CD4-positive, alpha-beta T cell (primary cell): Measurements from ENCODE around the gene SRR. TPM values are rescaled to one million over a fixed set of nuclear protein-coding genes. Genes with fewer than 3 reads are reported as not detected.

Source experiments
- ATAC-seq: fragments of 200-7000 bp; cut with Tn5 transposase; one replicate; pipeline ENCODE4 v1.10.0; 2022; ENCODE audit warnings: mild to moderate bottlenecking; ENCODE audit not compliant: poor library complexity
- CTCF ChIA-PET: fragments of 350-600 bp; sonication (Branson Sonifier 250); formaldehyde crosslinking; loops from one replicate; lab custom pipeline; 2021; ENCODE audit warnings: antibody characterized with exemption, inconsistent platforms; lab: Charles Lee
- POLR2A ChIA-PET: fragments of 350-600 bp; sonication (Branson Sonifier 250); formaldehyde crosslinking; loops from one replicate; lab custom pipeline; 2021; ENCODE audit warnings: antibody characterized with exemption, inconsistent platforms; lab: Charles Lee
- DNase-seq, 14 experiments: peaks; one replicate each; pipeline ENCODE4 v3.0.0-alpha.2; 2013 to 2020; ENCODE audit warnings: mixed read lengths in 2 of 14
- H3K27ac ChIP-seq, 2 donors: one replicate each; pipeline versions ENCODE4 v1.5.1 to v1.7.0; 2013; ENCODE audit warnings: low read length in 2 of 2, low read depth in 1 of 2, mild to moderate bottlenecking in 1 of 2
- H3K27me3 ChIP-seq, 2 experiments: 1 replicate in 1 of 2; 2 replicates in 1 of 2; pipeline versions ENCODE4 v1.6.1 to v1.7.0; 2013; ENCODE audit warnings: low read length in 2 of 2, control low read depth in 1 of 2, mild to moderate bottlenecking in 1 of 2, moderate library complexity in 1 of 2; ENCODE audit not compliant: insufficient read depth in 2 of 2, control insufficient read depth in 1 of 2
- H3K36me3 ChIP-seq: one replicate; pipeline ENCODE4 v1.6.1; 2013; ENCODE audit warnings: low read length, control low read depth; ENCODE audit not compliant: insufficient read depth
- H3K4me1 ChIP-seq: one replicate; pipeline ENCODE4 v1.6.1; 2013; ENCODE audit warnings: low read length, control low read depth; ENCODE audit not compliant: insufficient read depth
- H3K4me3 ChIP-seq: one replicate; pipeline ENCODE4 v1.5.1; 2013; ENCODE audit warnings: mild to moderate bottlenecking, low read length, moderate library complexity
- H3K9me3 ChIP-seq, 2 experiments: 1 replicate in 1 of 2; 2 replicates in 1 of 2; pipeline versions ENCODE4 v1.6.1 to v1.7.0; 2013; ENCODE audit warnings: low read length in 2 of 2, mild to moderate bottlenecking in 2 of 2, control low read depth in 1 of 2, moderate library complexity in 1 of 2; ENCODE audit not compliant: control insufficient read depth in 1 of 2, insufficient read depth in 1 of 2
- H3K27ac Mint-ChIP-seq: one replicate; pipeline ENCODE4 v1.8.0; 2020; ENCODE audit warnings: mixed read lengths
- H3K27me3 Mint-ChIP-seq: one replicate; pipeline ENCODE4 v1.8.0; 2021; ENCODE audit warnings: mixed read lengths
- H3K36me3 Mint-ChIP-seq: one replicate; pipeline ENCODE4 v1.8.0; 2021; ENCODE audit warnings: low read depth, mixed read lengths
- H3K4me1 Mint-ChIP-seq: one replicate; pipeline ENCODE4 v1.8.0; 2021; ENCODE audit warnings: low read depth, mixed read lengths
- H3K4me3 Mint-ChIP-seq: one replicate; pipeline ENCODE4 v1.8.0; 2020; ENCODE audit warnings: mild to moderate bottlenecking, mixed read lengths
- H3K9me3 Mint-ChIP-seq: one replicate; pipeline ENCODE4 v1.8.0; 2020; ENCODE audit warnings: mixed read lengths
- CTCF ChIP-seq: fragments of 200-600 bp; IDR thresholded peaks from one replicate; pipeline ENCODE4 v1.8.0; 2022; ENCODE audit warnings: antibody characterized with exemption, mild to moderate bottlenecking
- intact Hi-C, 2 experiments: fragments of 100-400 bp; cut with DNase I in 1 of 2; cut with micrococcal nuclease in 1 of 2; formaldehyde crosslinking; loops; one replicate each; pipeline versions ENCODE4 v1.15.1 to v1.9.0; 2023 to 2025; cut with DNase I, micrococcal nuclease
- total RNA-seq, 174 experiments: library from RNA in 2 of 174; stranded (reverse) in 2 of 174; gene quantifications; one replicate each; pipeline ENCODE4 v1.2.3 and lab custom pipeline; 2021 to 2026

Gene SRR
- total RNA-seq, 2 experiments from 2014 or later: 2.5 to 2.8 TPM

GRCh38 chr17:2335726-2336214 lies 32.0 kb downstream of the SRR start:
- no peak for TF ChIP-seq CTCF
- Histone ChIP-seq H3K36me3 (peaks cover 43% of the 10 kb centered on the region), H3K27me3 (no peaks in the 10 kb centered on the region), H3K4me1 (peaks cover 30% of the 10 kb centered on the region), H3K27ac (peak overlapping the region; percentile 70 to 78), H3K9me3 (no peaks in the 10 kb centered on the region), H3K4me3 (peak overlapping the region; percentile 91)
- DNase-seq (no peak), ATAC-seq (no peak)
- H3K4me3 Mint-ChIP-seq: no peak overlapping the region
- intact Hi-C loops: loop anchor here (1.0 to 5.0 kb wide), 5 partner anchors 18 to 283 kb away; partner anchors contain the start of genes MNT (in 2 of the 2) and METTL16 (in 1 of the 2)
- POLR2A ChIA-PET: interaction anchor here (0.6 to 4.4 kb wide), 24 partner anchors 8 to 1807 kb away, joined by 3 to 66 read pairs (median 4); partner anchors contain the start of genes CYB5D2, HIC1, MNT and OVCA2
- H3K4me1 Mint-ChIP-seq: peaks cover 30% of the 10 kb centered on the region
- peaks cover 5% of the 10 kb centered on the region for H3K36me3 Mint-ChIP-seq
- no peaks in the 10 kb centered on the region for H3K27me3 Mint-ChIP-seq
- H3K27ac Mint-ChIP-seq: peak overlapping the region; percentile 94
- CTCF ChIA-PET: interaction anchor here (1.3 to 2.9 kb wide), 6 partner anchors 18 to 281 kb away, joined by 5 to 18 read pairs (median 8); partner anchors contain the start of gene HIC1
- no peaks in the 10 kb centered on the region for H3K9me3 Mint-ChIP-seq

- TF ChIP-seq CTCF: peak; percentile 30
- H3K36me3 ChIP-seq: peaks cover 39% of the 10 kb centered on the region
- ATAC-seq (peak; percentile 83), DNase-seq (peak; percentile 79 to 94 (median 86))
- H3K27ac Mint-ChIP-seq: peak within 1 kb of the TSS; percentile 94
- CTCF ChIA-PET: interaction anchor here (1.3 to 2.9 kb wide), 7 partner anchors 17 to 282 kb away, joined by 4 to 18 read pairs (median 7); partner anchors contain the start of gene HIC1
- POLR2A ChIA-PET: interaction anchor here (0.6 to 4.4 kb wide), 27 partner anchors 9 to 1807 kb away, joined by 3 to 66 read pairs (median 4); partner anchors contain the start of genes CYB5D2, HIC1, METTL16 and MNT
- peak within 1 kb of the TSS; percentile 70 to 78 for H3K27ac ChIP-seq
- H3K4me3 Mint-ChIP-seq: no peak within 1 kb of the TSS
- H3K36me3 Mint-ChIP-seq: peaks cover 5% of the 10 kb centered on the region
- H3K4me1 Mint-ChIP-seq: peaks cover 30% of the 10 kb centered on the region
- H3K9me3 Mint-ChIP-seq: no peaks in the 10 kb centered on the region
- H3K4me1 ChIP-seq: peaks cover 30% of the 10 kb centered on the region
- no peaks in the 10 kb centered on the region for H3K9me3 ChIP-seq
- intact Hi-C loops: loop anchor here (1.0 to 5.0 kb wide), 4 partner anchors 17 to 284 kb away; partner anchors contain the start of genes MNT (in 2 of the 2) and METTL16 (in 1 of the 2)
- H3K27me3 ChIP-seq: no peaks in the 10 kb centered on the region
- H3K4me3 ChIP-seq: peak within 1 kb of the TSS; percentile 91
- no peaks in the 10 kb centered on the region for H3K27me3 Mint-ChIP-seq
Measured at GRCh38 chr17:2336215-2336851, 32.6 kb downstream of the SRR start, which contains the start of gene TSR1. TSS of gene TSR1 (minus strand) at chr17:2336457. CDS start at chr17:2336427, 30 bp downstream.

- Mint-ChIP-seq H3K9me3 (no peaks in the 10 kb centered on the region), H3K36me3 (peaks cover 11% of the 10 kb centered on the region), H3K4me3 (peak within 1 kb of the TSS; percentile 88), H3K27me3 (no peaks in the 10 kb centered on the region), H3K27ac (peak within 1 kb of the TSS; percentile 94), H3K4me1 (peaks cover 30% of the 10 kb centered on the region)
- Histone ChIP-seq H3K4me3 (peak within 1 kb of the TSS; percentile 91), H3K9me3 (no peaks in the 10 kb centered on the region), H3K27ac (peak within 1 kb of the TSS; percentile 70 to 78), H3K27me3 (no peaks in the 10 kb centered on the region), H3K36me3 (peaks cover 37% of the 10 kb centered on the region), H3K4me1 (peaks cover 30% of the 10 kb centered on the region)
- peak; percentile 2 for TF ChIP-seq CTCF
- peak; percentile 69 for ATAC-seq
- ChIA-PET POLR2A (interaction anchor here (0.8 to 4.4 kb wide), 22 partner anchors 10 to 1806 kb away, joined by 3 to 66 read pairs (median 4); partner anchors contain the start of genes CYB5D2, HIC1, METTL16 and MNT), CTCF (interaction anchor here (1.3 to 2.9 kb wide), 7 partner anchors 16 to 282 kb away, joined by 4 to 18 read pairs (median 7); partner anchors contain the start of gene HIC1)
- DNase-seq: peak; percentile 54 to 88 (median 72)
- intact Hi-C loops: loop anchor here (1.0 to 5.0 kb wide), 4 partner anchors 16 to 285 kb away; partner anchors contain the start of genes MNT (in 2 of the 2) and METTL16 (in 1 of the 2)
Measured at GRCh38 chr17:2336852-2337543, 33.2 kb downstream of the SRR start, which contains the start of gene SGSM2. TSS of gene SGSM2 (plus strand) at chr17:2337501. CDS start at chr17:2337689, 188 bp downstream.
